H1 (cell line): ENCODE results near the gene JMJD8. TPM values are rescaled to one million over a fixed set of nuclear protein-coding genes. Genes with fewer than 3 reads are reported as not detected.

Source experiments
- CEBPB ChIP-seq: IDR thresholded peaks from 2 replicates; pipeline ENCODE4 v1.6.1; 2012; ENCODE audit warnings: low read depth, low read length
- PHF8 ChIP-seq: fragments of 200-600 bp; sonication (generic); conservative IDR thresholded peaks from 2 replicates; pipeline ENCODE4 v1.7.1; 2012; ENCODE audit warnings: low read depth, mild to moderate bottlenecking, inconsistent platforms, low read length, moderate library complexity
- RBBP5 ChIP-seq: IDR thresholded peaks from 2 replicates; pipeline ENCODE4 v1.7.1; 2012; ENCODE audit warnings: low read depth, mild to moderate bottlenecking, inconsistent platforms, low read length, moderate library complexity, borderline replicate concordance
- RFX5 ChIP-seq: IDR thresholded peaks from 2 replicates; pipeline ENCODE4 v1.6.1; 2011; ENCODE audit warnings: low read depth, low read length, improper control_type of control experiment, borderline replicate concordance
- SP1 ChIP-seq: IDR thresholded peaks from 2 replicates; pipeline ENCODE4 v1.6.1; 2011; ENCODE audit warnings: low read depth, low read length
- polyA plus RNA-seq, 7 experiments: library from polyadenylated mRNA; depleted of rRNA in 3 of 7; stranded (reverse) in 5 of 7; unstranded in 2 of 7; fragments of >200 nt in 5 of 7; fragments of 200-250 nt in 2 of 7; gene quantifications; 1 replicate in 5 of 7; 2 replicates in 1 of 7; 4 replicates in 1 of 7; pipeline versions ENCODE4 v1.2.1 to v1.2.3, GENCODE V29; 2011 to 2013; ENCODE audit warnings: missing spikeins in 2 of 7, mixed read lengths in 2 of 7
- total RNA-seq: library from RNA; stranded (reverse); fragmentation: NEBNext Ultra II Directional; extraction: Animal tissue kit (Norgen Biotek cat#: 25700); gene quantifications from 2 replicates; pipeline ENCODE4 v1.2.1, GENCODE V29; 2021

The JMJD8 gene
- total and polyA plus RNA-seq, 2 of the 8 experiments (the other 6 are each of a cell fraction or from before 2014, with no cell fraction given) = 46.4 to 87.4 TPM

- TF ChIP-seq RBBP5 (peak; percentile 86), RFX5 (no peak), PHF8 (no peak; the same call in 1 of the 2 replicates), CEBPB (no peak), SP1 (no peak)
Observed at GRCh38 chr16:695355-696089, 11.4 kb upstream of the JMJD8 start (continued).
